Inferior parietal cortex (tissue), 1 donor: Measurements from ENCODE around the gene CDRT15.
"Not testable (repeated sequence)": the region's sequence is repeated elsewhere in the genome, so short reads cannot be mapped to it uniquely, and the experiment has no call there.

Source experiments
- DNase-seq: peaks from one replicate; pipeline ENCODE4 v3.0.0-alpha.2; 2016; ENCODE audit errors: extremely low spot score

The CDRT15 gene

GRCh38 chr17:14236762-14237161, at the start of gene CDRT15:
TSS of gene CDRT15 (minus strand) at chr17:14236862. CDS start at chr17:14236833, 29 bp downstream.
- not testable (repeated sequence) for DNase-seq

DNA sequence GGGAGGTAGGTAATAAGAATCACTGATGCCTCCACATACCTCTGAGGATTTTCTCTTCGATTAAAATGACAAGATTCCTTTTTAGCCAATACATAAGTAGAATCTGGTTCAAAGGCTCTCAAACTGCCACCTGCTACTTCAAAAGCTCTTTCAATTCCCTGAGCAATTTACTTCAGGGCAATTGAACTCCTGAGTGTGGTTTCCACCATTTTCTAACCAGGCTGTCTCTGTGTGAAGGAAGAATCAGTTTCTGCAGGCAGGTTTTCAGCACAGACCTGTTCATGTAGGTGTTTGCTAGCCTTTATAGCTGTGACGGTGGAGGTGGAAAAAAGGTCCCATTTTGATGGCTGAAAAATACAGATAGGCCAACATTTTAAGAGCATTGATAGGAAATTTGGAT, 46.1 kb upstream of the CDRT15 start:
- DNase-seq: no peak

DNA sequence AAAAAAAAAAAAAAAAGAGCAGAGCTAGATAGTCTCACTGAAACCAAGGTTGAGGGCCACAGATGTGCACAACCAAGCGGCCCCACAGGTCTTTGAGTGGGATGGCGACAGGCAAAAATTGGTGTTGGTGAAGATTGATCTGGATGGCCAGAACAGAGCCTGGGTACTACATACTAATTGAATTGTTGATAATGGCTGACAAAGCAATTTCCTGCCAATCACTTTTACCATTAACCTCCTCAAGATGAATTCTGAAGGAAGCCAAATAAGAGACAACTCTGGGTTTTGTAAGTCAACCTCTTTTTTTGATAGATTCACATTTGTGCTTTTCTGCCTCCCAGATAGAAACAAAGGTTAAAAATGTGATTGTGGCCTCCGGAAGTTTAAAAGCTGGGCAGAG, 44.9 kb upstream of the CDRT15 start:
- no peak for DNase-seq

- DNase-seq: no peak
Measured at GRCh38 chr17:14276535-14277250, 40.0 kb upstream of the CDRT15 start.

GRCh38 chr17:14270508-14270907, 33.8 kb upstream of the CDRT15 start:
- no peak for DNase-seq

DNA sequence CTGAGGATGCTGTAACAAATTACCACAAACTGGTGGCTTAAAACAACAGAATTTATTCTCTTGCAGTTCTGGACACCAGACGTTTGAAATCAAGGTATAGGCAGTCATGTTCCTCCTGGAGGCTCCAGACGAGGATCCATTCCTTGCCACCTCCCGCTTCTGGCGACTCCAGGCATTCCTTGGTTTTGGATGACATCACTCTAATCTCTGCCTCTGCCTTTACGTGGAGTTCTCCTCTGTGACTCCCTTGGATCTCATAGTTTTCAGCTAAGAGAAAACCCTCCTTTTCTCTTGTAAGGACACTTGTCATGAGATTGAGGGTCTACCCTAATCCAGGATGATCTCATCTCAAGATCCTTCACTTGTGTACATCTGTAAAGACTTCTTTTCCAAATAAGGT, 32.8 kb upstream of the CDRT15 start:
- DNase-seq: no peak

GRCh38 chr17:14268264-14268663, 31.6 kb upstream of the CDRT15 start:
- DNase-seq: no peak

DNA sequence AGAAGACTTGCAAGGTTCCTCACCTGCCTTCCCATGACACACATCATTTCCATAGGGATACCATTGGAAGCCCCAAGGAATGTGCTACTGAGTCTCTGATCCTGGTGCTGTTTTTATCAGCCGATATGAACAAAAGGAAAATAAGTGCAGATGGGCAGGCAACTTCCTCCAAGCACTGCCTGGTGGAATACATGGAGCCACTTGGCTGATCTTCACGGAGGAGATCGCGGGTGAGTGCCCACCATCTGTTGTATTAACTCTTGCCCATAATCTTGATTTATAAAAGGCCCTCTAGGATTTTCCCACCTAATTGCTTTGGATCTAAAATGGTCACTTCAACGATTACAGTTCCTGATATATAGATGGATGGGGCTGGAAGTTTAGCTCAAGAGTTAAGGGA, 24.7 kb upstream of the CDRT15 start:
- no peak for DNase-seq

DNA sequence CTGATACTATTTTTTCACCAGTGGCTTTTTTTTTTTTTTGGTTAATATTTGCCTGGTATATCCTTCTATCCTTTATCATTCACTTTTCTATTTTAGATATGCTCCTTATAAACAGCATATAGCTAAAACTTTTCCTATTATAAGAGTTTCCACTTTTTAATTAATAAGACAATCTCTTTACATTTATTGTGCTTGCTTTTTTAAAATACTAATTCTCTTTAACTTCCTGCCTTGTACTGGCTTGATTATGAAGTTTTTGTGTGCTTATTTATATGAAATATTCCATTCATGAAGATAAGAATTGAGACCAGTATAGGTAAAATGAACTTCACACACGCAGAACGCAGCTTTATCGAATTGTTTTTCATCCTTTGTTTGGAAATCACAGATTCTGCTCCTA, 9.0 kb upstream of the CDRT15 start:
- DNase-seq: no peak

GRCh38 chr17:14245002-14245401, 8.3 kb upstream of the CDRT15 start:
- no peak for DNase-seq

DNA sequence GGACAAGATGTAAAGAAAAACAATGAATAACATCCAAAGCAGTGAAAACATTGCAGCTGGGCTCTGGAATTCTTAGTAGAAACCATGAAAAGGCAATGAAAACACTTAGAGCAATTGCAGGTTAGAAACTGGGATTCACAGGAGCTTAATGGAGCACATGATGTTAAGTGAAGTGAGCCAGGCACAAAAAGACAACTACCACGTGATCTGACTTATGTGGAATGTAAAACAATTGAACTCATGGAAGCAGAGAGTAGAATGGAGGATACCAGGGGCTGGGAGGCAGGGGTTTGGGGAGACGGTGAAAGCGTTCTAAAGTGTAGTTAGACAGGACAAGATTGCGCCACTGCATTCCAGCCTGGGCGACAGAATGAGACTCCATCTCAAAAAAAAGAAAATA, 2.6 kb upstream of the CDRT15 start:
- DNase-seq: not testable (repeated sequence)

DNA sequence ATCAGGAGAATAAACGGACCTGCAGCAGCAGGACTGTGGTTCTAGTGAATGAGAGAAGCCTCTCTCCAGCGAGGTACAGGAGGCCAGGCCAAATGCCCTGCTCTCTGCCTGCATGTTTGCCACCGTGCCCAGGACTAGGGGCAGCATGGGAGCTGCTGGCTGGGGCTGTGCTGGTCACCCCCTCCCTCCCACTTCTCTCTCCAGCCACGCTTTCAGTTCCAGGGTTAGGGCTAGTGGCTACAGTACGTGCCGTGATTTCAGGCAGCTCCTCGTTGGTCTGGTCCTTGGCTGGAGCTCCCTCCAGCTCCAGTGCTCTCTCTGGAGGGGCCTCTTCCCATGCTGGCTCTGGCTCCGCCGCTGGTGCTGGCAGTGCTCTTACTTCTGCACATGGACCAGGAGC, 630 bp downstream of the CDRT15 start:
- DNase-seq: not testable (repeated sequence)

DNA sequence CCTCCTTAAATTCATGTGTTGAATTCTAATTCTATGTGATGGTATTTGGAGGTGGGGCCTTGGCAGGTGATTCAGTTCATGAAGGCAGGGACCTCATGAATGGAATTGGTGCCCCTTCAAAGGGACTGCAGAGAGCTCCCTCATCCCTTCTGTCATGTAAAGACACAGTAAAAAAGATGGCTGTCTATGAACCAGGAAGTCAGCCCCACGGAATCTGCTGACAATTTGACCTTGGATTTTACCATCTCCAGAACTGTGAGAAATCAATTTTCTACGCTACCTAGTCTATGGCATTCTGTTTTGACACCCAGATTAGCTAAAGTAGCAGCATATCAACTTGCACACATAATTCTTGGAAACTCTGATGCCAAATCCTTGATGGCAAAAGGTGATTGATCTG, 1.6 kb downstream of the CDRT15 start:
- not testable (repeated sequence) for DNase-seq

DNA sequence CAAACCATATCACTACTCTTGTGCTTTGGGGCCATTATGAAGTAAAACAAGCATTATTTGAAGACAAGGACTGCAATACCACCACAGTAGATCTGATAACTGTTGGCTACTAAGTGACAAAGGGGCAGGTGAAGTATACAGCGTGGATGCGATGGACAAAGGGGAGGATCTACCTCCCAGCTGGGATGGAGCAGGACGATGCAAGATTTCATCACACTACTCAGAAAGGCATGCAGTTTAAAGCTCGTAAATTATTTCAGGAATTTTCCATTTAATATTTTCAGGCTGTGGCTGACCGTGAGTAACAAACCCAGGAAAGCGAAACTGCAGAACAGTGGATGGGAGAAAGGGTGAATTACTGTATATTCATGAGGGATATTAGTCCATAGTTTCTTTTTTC, 5.5 kb downstream of the CDRT15 start:
- DNase-seq: not testable (repeated sequence)

DNA sequence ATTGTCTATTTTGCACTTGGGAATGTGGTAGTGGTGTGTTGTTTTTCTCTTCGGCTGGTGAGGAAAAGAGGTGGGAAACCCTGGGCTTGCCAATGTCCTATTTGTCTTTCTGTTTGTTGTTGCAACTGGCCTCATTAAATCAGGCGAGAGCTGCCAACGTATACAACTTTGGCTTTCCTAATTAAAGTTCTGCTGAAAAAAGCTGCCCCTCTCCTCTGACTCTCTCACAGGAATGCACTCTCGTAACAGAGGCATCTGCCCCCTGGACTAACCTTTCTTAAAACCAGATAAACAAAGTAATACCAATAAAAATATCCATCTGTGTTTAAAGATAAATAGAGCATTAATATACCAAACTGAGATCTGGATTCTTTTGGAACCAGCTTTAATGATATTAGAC, 7.8 kb downstream of the CDRT15 start:
- DNase-seq: no peak

DNA sequence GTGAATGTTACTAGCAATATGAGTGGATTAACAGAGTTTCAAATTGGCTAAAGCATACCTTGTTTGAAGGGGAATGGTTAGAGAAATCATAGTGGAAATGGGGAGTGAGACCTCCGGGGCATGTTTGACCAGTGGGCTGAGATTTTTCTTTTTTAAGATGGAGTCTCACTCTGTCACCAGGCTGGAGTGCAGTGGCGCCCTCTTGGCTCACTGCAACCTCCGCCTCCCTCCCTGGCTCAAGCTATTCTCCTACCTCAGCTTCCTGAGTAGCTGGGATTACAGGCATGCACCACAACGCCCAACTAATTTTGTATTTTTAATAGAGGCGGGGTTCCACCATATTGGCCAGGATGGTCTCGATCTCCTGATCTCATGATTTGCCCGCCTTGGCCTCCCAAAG, 9.6 kb downstream of the CDRT15 start:
- DNase-seq: no peak

DNA sequence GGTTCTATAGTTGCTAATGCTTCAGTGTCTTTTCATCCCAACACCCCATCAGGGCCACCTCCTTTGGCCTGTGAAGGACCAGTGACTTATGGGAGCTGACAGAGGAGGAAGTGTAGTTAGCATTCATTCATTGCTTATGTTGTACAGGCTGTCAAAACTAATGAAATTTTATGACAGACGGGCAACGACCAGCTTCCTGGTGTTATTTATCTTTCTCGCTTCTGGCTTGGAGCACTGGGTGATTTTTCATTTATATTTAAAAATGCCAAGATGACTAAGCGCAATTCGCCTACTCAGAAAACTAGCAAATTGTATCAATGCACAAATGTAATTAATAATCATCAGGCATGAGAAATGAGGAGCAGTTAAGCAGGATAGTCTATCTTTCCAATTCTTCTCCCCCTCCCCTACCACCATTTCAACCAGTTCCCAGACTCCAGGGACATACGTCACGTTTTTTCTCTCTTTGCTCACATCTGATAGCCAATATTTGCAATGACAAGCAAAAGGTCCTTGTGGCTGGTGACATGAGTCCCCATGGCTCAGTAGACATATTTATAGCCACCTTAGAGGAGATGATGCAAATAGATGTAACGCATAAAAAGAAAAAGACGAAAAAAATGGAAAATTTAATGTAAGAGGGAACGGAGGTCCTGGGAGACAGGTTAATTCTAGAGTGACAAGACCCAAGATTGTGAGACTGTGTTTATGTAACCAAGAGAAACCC, 11.2 kb downstream of the CDRT15 start:
- DNase-seq: no peak

DNA sequence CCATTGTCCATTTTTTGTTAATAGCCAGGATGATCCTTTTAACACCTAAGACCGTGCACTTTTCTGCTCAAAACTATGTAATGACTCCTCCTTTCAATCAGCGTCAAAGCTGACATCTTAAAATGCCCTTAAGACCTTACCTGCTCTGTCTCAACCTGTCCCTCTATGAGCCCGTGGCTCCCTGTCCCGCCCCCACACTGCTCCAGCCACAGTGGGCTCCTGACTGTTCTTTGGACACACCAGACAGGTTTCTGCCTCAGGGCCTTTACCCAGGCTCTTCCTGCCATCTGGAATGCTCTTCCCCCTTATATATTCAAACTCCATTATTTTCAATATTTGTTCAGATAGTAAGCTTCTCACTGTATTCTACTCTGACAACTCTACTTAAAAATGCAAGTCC, 14.1 kb downstream of the CDRT15 start:
- no peak for DNase-seq

DNA sequence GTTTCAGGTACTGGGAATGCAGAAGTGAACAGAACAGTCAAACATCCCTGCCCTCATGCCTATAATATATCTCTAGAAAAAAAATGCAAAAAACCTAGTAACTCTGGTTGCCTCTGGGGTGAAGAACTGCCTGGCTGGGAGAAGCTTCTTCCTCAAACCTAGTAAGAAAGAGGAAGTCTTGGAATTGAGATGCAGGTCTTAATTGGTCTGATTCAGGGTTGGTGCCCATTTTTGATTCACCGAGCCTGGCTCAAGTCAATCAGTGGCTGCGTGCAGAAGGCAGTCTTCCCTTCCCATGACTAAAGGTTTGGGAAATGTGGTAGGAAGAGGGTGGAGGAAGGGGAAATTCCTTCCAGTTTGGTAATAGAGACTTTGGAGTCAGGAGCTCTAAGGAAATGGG, 22.4 kb downstream of the CDRT15 start:
- DNase-seq: no peak

DNA sequence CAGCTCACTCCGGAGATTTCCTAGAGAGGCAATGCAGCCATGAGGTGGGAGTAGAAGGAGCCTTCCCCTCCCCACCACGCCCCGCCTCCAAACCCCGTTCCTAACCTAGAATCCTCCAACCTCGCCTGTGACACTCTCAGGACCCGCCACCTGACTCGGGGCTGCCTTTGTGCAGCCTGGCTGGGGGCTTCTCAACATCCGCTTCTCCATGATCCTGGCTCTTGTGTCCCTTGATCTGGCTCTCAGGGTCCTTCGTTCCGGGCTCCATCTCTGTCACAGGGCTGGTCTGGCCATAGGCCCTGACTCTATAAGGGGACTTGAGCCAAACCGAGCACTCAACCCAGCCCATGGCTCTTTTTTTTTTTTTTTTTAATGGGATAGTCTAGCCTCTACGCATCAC, 24.3 kb downstream of the CDRT15 start:
- DNase-seq: no peak

DNA sequence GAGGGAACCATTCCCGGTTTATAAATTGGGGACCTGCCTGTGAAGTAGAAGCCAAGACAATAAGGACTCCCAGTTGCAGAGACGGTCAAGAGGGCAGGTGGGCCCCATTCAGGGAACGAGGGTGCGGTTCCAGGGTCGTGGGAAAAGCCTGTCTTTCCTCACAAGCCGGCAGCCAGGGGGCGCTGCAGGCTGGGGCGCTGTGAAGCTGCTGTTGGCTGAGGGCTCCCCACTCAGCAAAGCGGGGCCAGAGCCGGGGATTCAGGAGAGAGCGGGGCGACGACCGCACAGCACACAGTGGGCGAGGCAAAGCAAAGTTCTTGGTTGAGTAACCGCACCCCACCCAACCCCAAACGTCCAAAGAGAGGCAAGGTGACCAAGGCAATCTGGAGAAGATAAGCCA, 24.9 kb downstream of the CDRT15 start:
- DNase-seq: no peak

DNA sequence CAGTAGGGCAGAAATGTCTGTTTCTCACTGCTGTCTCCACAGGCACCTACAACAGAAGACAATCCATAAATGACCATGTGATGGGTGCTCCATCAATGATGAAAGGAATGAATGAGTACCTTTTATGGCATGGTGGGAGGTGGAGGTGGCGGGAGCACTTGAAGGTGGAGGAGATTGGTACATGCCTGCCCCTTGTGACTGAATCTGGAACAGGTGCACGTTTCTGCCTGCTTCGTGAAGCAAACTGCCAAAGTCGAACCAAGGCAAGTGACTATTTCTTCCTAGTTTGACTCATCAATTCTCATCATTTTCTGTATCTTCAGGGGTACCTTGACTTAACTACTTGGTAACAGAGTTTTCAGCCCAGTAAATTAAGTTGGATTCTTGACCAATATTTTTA, 25.4 kb downstream of the CDRT15 start:
- DNase-seq: no peak

GRCh38 chr17:14209215-14209614, 27.4 kb downstream of the CDRT15 start:
- DNase-seq: no peak

- no peak for DNase-seq
Measured at GRCh38 chr17:14207791-14208190, 28.9 kb downstream of the CDRT15 start.
